HG03060 (cell line): Measurements from ENCODE around the gene RIMS1.
A peak's percentile ranks its signal among the peaks of the same experiment; 100 is the strongest.

Experiments used
- ATAC-seq: cut with Tn5 transposase; IDR thresholded peaks from one replicate; pipeline ENCODE4 v1.9.1; 2021; ENCODE audit warnings: low read depth, moderate number of reproducible peaks; ENCODE audit not compliant: unreplicated experiment

Gene RIMS1, protein sequence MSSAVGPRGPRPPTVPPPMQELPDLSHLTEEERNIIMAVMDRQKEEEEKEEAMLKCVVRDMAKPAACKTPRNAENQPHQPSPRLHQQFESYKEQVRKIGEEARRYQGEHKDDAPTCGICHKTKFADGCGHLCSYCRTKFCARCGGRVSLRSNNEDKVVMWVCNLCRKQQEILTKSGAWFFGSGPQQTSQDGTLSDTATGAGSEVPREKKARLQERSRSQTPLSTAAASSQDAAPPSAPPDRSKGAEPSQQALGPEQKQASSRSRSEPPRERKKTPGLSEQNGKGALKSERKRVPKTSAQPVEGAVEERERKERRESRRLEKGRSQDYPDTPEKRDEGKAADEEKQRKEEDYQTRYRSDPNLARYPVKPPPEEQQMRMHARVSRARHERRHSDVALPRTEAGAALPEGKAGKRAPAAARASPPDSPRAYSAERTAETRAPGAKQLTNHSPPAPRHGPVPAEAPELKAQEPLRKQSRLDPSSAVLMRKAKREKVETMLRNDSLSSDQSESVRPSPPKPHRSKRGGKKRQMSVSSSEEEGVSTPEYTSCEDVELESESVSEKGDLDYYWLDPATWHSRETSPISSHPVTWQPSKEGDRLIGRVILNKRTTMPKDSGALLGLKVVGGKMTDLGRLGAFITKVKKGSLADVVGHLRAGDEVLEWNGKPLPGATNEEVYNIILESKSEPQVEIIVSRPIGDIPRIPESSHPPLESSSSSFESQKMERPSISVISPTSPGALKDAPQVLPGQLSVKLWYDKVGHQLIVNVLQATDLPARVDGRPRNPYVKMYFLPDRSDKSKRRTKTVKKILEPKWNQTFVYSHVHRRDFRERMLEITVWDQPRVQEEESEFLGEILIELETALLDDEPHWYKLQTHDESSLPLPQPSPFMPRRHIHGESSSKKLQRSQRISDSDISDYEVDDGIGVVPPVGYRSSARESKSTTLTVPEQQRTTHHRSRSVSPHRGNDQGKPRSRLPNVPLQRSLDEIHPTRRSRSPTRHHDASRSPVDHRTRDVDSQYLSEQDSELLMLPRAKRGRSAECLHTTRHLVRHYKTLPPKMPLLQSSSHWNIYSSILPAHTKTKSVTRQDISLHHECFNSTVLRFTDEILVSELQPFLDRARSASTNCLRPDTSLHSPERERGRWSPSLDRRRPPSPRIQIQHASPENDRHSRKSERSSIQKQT (N-terminal part only)

DNA sequence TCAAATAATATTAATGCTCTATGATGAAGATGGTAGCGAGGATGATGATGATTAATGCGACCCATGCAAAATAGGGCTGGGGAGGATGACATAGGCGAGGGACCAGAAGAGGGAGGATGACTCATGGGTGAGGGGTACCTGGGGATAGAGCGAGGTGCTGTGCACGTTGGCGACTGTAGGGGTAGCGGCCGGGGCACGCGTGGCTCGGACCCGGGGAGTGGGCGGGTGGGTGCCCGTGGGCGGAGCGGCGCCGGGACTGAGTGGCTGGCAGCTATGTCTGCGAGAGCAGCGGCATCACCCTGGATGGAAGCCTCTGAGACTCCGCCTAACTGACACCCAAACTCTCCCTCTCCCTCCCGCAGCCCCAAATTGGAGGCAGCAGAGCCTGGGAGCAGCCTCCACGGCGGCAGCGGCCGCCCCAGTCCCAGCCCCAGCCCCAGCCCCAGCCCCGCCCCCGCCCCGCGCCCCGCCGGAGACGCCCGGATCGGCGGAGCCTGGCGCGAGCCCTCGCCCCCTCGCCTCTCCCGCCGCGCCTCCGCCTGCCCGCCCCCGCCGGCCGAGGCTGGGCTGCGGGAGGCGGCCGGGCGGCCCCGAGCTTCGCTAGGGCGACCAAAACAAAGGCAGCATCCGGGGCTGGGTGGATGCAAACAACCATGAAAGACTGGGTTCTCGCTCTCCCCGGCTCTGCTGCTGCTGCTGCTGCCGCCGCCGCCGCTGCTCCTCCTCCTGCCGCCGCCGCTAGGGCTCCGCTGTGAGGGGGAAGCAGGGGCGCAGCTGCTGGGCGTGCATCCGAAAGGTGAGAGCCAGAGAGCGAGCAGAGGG, at the start of gene RIMS1:
RIMS1 (plus strand) TSS at position 367 of the 822 bp plus-strand sequence. CDS start 474 bp downstream, outside the sequence.
- ATAC-seq = no peak

DNA sequence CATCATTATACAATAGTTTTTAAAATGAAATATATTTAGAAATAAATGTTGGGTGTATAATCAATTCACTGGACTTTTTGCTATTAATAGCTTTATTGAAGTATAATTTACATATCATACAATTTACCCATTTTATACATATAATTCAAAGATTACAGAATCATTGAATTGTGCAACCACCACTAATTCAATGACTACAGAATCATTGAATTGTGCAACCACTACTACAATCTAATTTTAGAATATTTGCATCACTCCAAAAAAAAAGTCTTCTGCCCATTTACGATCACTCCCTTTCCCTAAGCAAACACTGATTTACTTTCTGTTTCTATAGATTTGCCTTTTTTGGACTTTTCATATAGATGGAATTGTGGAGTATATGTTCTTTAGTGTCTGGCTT, 35.1 kb upstream of the RIMS1 start:
- ATAC-seq = no peak

DNA sequence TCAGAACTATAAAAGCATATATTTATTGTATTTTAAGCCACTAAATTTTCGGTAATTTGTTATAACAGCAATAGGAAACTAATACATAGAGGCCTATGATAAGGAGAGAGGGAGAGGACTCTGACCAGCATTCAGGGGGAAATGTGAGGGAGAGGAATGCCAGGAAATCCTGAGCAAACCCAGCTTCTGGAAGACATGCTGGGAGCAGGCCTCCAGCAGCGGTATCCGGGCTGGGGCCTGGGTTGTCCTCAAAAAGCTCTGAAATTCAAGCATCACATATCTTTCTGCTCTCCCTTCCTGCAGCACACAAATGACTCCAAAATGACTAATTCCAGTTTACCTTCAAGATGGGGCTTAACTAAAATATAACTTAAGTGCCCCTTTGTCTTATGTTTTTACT, 33.4 kb upstream of the RIMS1 start:
- no peak for ATAC-seq

DNA sequence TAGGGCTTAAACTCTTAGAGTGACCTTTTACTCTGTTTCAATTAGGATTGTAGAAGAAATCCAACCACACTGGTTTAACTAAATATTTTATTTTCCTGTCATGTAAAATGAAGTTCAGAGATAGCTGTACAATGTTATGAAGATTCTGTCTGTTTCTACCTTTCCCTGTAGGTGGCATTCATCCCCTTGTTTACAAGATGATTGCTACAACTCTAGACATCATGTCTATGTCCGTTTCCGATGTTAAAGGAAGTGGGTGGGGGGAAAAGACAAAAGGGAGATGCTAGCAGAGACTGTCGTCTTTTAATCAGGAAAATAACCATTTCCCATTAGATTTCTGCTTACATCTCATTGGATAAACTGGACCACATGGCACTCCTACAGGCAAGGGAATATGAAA, 30.9 kb upstream of the RIMS1 start:
- ATAC-seq = no peak

DNA sequence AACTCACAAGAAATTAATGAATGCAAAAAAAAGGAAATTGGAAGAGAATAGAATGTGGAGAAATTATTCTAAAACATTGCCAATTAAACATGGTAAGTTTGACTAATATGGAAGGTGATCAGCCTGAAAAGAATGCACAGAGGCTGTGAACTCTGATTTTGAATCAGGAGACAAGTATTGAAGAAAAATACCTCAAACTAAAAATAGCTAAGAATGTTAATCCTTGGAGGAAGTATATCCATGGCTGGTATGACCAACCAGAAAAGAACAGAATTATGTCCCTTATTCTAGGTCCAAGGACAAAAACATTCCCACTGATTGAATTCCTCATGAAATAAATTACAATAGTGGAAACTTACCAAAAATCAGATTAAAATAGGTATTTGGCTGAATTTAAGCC, 7.3 kb upstream of the RIMS1 start:
- ATAC-seq = no peak

DNA sequence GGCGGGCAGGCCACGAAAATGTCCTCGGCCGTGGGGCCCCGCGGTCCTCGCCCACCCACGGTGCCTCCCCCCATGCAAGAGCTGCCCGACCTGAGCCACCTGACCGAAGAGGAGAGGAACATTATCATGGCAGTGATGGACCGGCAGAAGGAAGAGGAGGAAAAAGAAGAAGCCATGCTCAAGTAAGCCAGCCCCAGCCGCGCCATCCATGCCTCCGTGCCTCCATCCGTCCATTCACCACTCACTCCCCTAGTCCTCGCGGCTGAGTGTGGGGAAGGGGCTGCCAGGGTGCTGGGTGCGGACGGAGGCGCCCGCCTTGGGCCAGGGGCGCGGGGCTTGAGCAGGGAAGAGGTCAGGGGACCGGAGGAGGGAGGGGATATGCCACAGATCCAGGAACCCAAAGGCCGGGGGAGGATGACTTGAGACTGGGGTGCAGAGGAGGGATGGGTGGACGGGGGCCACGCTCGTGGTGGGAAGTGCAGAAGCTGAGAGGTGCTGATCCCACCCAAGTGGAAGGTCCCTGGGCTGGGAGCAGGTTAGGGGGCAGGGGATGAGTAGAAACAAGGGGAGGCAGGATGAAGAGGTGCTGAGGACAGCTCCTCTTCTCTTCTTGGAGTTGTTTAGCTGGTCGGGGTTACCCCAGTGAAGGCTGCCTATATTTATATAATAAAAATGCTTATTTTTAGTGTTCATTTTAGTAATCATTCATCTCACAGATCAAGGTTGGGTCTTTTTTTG, 825 bp downstream of the RIMS1 start:
- no peak for ATAC-seq

DNA sequence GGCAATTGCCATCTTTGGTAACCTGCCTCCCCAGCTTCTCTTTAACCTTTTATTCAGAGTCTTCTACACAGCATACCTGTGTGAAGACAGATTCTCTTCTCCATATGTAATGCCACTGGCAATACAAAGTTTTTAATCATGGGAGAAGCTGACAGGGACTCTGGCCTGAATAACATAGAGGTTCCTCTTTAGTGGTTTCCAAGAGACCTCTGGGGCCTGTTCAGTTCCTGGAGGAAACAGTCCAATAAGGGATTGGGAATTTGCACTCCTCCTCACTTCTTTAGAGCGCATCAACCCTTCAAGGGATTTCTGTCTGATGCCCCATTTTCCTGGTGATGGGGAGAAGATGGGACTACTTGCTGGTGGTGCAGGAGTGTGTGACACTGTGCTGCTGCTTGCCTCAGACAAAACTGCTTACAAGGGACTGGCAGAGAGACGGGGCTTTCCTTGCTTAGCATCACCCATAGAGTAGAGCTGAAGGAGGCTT, 1.4 kb downstream of the RIMS1 start:
- ATAC-seq = no peak

DNA sequence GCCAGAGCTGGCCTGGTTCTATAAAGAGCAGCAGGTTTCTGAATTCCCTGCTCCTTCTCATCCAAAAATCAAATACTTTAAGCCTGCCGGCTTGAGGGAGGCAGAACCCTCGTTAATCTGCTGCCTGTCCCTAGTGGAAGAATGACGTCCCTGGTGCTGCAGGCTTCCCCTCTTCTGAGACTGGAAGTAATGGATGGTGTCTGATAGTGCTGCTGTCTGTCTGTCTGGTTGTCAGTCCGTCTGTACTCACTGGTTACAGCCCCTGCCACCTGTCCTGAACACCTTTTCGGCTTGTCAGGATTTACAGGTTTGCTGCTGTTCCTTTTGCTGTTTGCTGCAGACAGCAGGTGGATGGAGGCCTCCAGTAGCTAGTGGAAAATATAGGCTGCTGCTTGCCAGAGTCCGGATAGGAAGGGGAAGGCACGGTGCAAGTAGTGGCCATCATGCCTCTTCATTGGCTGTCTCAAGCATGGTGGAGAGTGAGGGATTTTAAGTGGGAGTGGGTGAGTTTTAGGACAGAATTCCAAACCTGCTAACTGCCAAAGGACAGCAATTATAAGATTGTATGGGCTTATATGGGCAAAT, 2.5 kb downstream of the RIMS1 start:
- ATAC-seq = no peak

DNA sequence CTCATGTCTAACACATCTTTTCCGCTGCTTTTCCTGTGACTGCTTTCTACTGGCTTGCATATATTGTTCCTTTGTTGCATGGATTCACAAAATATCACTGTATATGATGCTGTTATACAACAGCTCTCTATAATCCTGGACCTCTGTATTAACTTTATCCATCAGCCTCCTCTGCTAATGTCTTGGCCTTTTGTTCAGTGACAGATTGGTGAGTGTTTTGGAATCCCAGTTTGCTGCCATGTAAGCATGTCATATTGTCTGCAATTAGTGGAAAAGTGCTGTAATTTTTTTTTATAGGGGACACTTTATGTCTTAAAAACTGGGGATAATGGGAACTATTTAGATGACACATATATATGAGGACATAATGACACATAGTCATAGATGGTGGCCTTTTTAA, 3.0 kb downstream of the RIMS1 start:
- ATAC-seq = no peak

DNA sequence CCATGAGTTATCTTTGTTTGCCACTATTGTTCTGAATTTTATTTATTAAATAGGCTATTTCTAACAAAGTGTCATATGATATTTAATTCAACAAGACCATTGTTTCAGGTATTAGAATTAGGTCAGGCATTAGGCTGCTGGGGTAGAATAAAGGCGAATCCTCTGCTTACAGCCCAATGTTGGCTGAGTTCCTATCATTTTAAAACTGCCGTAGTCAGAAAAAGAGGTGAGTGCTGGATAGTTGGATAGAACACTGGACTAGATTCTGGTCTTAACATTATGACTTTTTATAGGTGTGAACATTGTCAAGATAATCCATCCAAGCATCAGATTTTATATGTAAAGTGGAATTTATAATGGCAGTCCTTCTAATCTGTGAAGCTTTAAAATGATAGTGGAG, 6.3 kb downstream of the RIMS1 start:
- no peak for ATAC-seq

DNA sequence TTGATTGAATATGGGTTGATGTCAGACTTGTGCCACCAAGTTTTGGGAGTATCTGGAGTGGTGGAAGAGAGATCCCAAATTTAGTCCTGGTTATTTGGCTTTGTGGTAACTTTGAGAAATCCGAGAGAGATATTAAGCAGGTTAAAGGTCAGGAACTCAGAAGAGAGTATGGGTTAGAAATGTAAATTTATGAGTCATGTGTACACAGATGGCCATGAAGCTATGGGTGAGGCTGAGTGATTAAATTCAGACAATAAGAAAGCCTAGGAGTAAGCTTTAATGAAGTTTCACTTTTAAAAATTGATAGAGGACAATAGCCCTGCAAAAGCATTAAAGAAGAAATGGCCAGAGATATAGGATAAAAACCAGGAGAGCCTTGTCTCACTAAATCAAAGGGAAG, 14.3 kb downstream of the RIMS1 start:
- no peak for ATAC-seq

DNA sequence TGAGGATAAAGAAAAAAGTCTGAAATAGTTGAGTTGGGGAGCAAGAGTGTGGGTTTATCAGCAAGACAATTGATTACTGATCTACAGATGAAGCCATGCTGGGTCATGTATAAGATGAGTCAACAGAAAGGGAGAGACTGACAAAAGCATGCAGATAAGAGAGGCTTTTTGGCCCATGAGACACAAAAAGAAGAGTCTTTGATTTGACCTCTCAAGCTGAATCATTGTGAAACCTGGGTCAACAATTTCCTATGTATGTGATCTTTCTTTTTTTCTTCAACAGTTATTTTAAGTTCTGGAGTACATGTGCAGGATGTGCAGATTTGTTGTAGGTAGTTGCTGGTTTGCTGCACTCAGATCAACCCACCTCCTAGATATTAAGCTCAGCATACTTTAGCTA, 15.9 kb downstream of the RIMS1 start:
- ATAC-seq = peak; percentile 87

DNA sequence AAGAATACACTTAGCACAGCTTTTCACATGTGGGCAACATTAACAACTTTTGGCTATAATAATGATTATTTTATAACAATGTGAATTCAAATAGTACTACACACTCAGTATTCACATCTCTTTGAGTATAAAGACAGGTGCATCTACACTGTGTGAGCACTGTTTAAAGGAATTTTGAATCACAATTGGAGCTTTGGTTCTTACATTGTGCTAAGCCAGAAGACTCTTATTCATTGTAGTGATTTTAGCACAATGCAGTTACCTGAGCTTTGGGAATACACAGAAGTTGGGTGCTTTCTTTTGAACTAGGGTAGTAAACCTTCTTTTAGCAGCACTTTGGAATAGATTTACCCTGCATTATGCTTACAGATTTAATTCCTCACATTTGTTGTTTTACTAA, 20.5 kb downstream of the RIMS1 start:
- no peak for ATAC-seq

DNA sequence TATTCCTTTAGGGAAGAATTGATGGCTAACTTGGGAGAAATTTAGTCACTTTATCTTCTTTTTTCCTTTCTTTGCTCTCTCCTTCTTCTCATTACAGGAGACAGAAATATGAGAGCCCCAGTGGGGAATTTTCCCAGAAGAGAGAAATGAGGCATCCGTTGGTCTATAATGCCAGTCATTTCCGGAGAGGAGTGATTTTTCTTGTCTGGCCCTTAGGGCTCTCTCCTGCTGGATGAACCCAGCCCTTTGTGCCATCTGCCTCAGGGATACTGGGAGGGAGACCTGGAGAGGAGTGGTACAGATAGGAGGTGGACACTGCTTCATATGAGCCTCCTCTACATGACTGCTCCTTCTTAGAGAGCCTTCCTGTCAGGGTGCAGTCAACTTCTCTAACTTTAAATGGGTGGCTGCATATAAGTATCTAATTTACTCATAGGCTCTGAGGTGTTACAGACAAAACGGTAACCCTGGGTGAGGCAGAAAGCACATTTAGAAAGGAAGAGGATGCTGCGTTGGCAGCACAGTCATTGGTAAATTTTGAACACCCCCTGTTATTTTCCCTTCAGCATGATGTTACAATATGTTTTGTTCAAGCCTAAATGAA, 21.9 kb downstream of the RIMS1 start:
- ATAC-seq = peak; percentile 77

DNA sequence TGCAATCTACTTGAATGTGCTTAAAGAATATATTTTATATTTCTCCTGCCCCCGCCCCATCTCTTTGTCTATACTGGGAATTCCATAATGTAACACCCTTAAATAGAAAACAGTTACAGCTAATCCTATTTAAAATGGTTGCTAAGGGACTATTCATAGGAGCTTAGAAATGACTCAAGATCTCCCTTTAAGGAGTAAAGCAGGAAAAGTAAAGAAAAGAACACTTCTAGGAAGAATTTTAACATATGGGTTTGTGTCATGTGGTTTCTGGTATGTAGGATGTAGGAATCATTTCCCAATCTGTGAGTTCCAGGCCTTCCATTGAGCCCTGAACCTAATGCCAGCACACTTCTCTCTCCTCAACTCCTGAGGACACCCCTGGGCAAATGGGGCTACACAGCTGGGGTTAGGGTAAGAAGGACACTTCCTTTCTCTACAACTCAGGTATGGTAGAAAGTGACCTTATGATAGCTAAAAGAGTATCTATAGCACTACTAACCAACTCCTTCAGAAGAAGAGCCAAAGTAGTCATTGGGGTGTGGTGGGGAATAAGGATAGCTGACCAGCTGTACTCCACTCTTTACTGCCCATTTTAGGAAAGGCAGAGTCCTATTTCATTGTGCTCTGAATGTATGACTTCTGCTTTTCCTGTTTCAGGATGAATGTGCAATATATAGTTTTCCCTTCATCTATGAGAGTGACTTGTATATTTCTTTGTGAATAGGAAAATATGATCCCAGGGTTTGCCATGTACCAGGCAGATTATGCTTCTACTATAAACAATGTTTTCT, 27.3 kb downstream of the RIMS1 start:
- no peak for ATAC-seq

DNA sequence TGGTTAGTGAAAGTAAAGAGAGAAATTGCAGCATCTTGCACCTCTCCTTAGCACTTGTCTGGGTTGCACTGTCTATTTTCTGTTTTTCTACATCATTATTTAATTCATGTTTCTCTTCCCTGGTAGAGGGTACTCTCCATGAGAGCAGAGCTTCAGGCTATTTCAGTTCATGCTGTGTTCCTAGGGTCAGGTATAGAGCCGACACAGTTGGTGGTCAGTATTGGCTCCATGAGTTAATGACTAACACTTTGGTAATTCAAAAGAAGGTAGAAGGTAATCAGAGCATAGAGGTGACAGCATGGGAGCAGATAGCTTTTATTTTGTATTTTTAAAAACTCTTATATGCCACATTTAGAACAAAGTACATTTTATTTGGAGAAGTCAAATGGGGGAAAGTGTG, 42.7 kb downstream of the RIMS1 start:
- no peak for ATAC-seq

DNA sequence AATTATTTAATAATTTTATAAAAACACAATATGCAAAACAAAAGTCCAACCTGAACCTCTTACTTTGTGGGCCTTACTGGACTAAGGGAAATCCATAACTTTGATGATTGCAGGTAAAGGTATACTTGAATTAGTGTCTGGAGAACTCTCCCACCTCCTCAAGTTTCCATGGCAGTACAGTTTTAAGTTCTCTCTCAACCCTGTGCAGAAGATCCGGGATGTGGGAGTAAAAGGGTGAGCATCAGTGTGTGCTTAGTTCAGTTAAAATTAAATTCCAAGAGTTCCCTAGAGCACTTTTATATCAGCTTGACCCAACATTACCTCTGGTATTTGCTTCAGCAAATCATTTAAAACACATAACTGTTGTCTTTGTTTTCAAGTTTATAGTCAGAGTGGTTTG, 47.5 kb downstream of the RIMS1 start:
- no peak for ATAC-seq

DNA sequence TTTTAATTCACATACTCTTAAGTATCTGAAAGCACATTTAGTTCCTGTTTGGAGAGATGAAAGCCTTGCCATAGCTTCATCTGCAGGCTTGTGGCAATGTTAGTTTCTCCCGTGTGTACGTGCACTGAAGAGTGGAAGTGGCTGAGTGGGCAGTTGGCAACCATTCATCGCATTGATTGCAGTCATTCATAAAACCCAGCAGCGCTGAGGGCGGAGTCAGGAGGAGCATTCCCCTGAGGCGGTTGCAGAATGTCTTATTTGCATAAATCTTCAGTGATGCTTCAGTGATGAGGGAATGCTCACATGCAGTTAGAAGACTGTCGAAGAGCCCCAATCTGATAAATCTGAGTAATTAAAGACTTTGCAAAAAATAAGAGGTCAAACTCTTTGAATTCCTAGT, 79.1 kb downstream of the RIMS1 start:
- peak; percentile 92 for ATAC-seq
